Fibroblast of mammary gland (primary cell): Measurements from ENCODE around the gene SENP5.

Source experiments
- DNase-seq: peaks from one replicate; pipeline ENCODE4 v3.0.0-alpha.2; 2010; ENCODE audit warnings: low read depth
- H3K4me3 ChIP-seq: 2 replicates; pipeline ENCODE4 v1.5.1; 2011; ENCODE audit warnings: low read depth, mild to moderate bottlenecking, low read length, moderate library complexity; ENCODE audit not compliant: control insufficient read depth
- TF ChIP-seq, protein P1 (sequence below): conservative IDR thresholded peaks from 2 replicates; pipeline ENCODE4 v1.5.1; 2011; ENCODE audit warnings: low read depth, low read length, inconsistent platforms; ENCODE audit not compliant: control insufficient read depth, insufficient read depth

SENP5 gene

DNA sequence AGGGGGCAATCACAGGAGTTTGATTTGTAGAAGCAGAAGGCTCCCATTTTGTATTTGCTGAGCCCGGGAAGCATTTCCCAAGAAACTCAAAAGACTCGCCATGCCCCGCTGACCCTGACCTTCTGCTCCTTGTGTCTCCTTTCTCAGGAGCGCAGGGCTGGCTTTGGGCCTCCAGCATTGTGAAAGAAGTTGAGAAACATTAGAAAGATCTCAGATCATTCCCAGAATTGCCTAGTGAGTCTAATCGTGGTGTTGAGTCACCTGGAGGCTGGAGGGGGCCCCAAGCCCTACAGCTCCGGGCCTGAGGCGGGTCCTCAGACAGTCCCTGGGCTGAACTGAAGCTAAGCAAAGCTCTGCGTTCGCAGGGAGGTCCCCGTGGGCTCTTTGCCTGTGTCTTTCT is 111.8 kb downstream of the SENP5 start:
- DNase-seq, result peak; percentile 91
- no peak overlapping the region for H3K4me3 ChIP-seq
- TF ChIP-seq, protein P1, sequence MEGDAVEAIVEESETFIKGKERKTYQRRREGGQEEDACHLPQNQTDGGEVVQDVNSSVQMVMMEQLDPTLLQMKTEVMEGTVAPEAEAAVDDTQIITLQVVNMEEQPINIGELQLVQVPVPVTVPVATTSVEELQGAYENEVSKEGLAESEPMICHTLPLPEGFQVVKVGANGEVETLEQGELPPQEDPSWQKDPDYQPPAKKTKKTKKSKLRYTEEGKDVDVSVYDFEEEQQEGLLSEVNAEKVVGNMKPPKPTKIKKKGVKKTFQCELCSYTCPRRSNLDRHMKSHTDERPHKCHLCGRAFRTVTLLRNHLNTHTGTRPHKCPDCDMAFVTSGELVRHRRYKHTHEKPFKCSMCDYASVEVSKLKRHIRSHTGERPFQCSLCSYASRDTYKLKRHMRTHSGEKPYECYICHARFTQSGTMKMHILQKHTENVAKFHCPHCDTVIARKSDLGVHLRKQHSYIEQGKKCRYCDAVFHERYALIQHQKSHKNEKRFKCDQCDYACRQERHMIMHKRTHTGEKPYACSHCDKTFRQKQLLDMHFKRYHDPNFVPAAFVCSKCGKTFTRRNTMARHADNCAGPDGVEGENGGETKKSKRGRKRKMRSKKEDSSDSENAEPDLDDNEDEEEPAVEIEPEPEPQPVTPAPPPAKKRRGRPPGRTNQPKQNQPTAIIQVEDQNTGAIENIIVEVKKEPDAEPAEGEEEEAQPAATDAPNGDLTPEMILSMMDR, result no peak

DNA sequence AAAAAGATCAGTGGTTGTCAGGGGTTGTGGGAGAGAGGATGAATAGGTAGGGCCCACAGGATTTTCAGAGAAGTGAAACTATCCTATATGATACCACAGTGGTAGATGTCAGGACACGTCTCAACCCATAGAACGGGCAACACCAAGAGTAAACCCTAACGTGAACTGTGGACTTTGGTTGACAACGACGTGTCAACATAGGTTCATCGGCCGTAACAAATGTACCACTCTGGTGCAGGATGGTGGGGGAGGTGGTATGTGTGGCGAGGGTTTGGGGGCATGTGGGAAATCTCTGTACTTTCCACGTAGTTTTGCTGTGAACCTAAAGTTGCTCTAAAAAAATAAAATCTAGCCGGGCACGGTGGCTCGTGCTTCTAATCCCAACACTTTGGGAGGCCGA is 113.9 kb downstream of the SENP5 start:
- H3K4me3 ChIP-seq, result no peak overlapping the region
- no peak for DNase-seq
- TF ChIP-seq, protein P1, result no peak

DNA sequence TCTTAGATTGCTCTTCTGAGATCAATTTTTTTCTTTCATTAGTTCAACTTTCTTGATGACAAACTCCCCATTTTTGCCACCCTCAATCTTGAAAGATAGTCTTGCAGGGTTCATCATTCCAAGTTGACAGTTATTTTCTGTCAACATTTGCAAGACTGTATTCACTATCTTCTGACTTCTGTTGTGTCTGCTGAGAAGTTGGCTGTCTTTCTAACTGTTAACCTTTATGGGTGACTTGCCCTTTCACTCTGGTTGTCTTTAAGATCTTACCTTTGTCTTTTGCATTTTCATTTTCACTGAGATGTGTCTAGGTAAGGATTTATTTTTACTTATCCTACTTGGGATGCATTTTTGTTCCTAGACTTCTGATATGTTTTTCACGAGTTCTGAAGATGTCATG is 115.5 kb downstream of the SENP5 start:
- TF ChIP-seq, protein P1, result no peak
- no peak for DNase-seq
- no peak overlapping the region for H3K4me3 ChIP-seq
